ENCODE results near the gene MBD3L4.

The MBD3L4 gene

DNA sequence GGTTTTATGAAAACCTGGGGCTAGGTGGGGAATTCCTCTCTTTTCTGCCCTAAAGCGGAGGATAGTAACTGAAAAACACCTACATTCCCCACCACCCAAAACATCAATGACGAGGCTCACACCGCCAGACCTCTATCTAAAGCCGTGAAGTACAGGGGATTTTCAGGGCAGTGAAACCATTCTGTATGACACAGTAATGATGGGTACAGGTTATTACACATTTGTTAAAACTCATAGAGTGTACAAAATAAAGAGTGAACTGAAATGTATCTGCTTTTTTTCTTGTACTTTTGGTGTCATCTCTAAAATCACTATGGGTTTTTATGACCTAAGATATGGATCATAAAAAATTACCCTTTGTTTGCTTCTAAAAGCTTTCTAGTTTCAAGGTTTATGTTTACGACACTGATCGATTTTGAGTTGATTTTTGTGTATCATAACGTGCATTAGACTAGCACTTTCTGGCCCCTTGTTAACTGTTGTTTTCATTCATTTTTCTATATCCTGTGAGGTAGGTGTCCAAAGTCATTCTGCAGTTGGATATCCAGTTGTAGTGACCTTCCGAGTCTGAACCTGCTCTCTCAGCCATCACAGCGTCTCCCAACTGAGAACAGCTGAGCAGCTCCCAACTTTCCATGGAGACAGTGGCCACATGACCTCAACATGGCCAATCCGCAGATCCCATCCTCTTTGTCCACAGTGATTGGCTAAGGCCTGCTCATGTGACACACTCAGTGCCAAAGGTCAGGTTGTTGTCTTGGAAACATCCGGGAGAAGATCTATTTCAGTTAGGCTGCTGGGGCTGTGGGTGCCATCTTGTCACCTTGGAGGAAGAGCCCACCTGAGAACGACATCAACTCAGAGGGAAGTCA, 29.0 kb downstream of the MBD3L4 start:
- TF ChIP-seq, protein P1, sequence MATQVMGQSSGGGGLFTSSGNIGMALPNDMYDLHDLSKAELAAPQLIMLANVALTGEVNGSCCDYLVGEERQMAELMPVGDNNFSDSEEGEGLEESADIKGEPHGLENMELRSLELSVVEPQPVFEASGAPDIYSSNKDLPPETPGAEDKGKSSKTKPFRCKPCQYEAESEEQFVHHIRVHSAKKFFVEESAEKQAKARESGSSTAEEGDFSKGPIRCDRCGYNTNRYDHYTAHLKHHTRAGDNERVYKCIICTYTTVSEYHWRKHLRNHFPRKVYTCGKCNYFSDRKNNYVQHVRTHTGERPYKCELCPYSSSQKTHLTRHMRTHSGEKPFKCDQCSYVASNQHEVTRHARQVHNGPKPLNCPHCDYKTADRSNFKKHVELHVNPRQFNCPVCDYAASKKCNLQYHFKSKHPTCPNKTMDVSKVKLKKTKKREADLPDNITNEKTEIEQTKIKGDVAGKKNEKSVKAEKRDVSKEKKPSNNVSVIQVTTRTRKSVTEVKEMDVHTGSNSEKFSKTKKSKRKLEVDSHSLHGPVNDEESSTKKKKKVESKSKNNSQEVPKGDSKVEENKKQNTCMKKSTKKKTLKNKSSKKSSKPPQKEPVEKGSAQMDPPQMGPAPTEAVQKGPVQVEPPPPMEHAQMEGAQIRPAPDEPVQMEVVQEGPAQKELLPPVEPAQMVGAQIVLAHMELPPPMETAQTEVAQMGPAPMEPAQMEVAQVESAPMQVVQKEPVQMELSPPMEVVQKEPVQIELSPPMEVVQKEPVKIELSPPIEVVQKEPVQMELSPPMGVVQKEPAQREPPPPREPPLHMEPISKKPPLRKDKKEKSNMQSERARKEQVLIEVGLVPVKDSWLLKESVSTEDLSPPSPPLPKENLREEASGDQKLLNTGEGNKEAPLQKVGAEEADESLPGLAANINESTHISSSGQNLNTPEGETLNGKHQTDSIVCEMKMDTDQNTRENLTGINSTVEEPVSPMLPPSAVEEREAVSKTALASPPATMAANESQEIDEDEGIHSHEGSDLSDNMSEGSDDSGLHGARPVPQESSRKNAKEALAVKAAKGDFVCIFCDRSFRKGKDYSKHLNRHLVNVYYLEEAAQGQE (IDR thresholded peaks at IDR 0.05; ENCODE audit: insufficient read depth in 1 of 2, low read depth in 2 of 2, low read length in 2 of 2), result no peak
- TF ChIP-seq POLR2AphosphoS5 (IDR thresholded peaks at IDR 0.05; ENCODE audit: low read depth, low read length) (no peak), FOXP2 (optimal IDR thresholded peaks at IDR 0.05; ENCODE audit: borderline replicate concordance, extremely low read depth, extremely low read length, insufficient read depth) (no peak), SIN3A (IDR thresholded peaks at IDR 0.05; ENCODE audit: borderline replicate concordance, insufficient read depth, low read length) (no peak), TAF1 (IDR thresholded peaks at IDR 0.05; ENCODE audit: borderline replicate concordance, insufficient read depth, low read length) (no peak)

GRCh38 chr19:7007859-7008258, 32.1 kb downstream of the MBD3L4 start:
- no peak for TF ChIP-seq POLR2AphosphoS5 (IDR thresholded peaks at IDR 0.05; ENCODE audit: low read depth, low read length)
- TF ChIP-seq, protein P1 (IDR thresholded peaks at IDR 0.05; ENCODE audit: insufficient read depth in 1 of 2, low read depth in 2 of 2, low read length in 2 of 2), result no peak
- TF ChIP-seq TAF1 (IDR thresholded peaks at IDR 0.05; ENCODE audit: borderline replicate concordance, insufficient read depth, low read length), result no peak
- TF ChIP-seq SIN3A (IDR thresholded peaks at IDR 0.05; ENCODE audit: borderline replicate concordance, insufficient read depth, low read length), result no peak
- TF ChIP-seq FOXP2 (optimal IDR thresholded peaks at IDR 0.05; ENCODE audit: borderline replicate concordance, extremely low read depth, extremely low read length, insufficient read depth), result no peak

DNA sequence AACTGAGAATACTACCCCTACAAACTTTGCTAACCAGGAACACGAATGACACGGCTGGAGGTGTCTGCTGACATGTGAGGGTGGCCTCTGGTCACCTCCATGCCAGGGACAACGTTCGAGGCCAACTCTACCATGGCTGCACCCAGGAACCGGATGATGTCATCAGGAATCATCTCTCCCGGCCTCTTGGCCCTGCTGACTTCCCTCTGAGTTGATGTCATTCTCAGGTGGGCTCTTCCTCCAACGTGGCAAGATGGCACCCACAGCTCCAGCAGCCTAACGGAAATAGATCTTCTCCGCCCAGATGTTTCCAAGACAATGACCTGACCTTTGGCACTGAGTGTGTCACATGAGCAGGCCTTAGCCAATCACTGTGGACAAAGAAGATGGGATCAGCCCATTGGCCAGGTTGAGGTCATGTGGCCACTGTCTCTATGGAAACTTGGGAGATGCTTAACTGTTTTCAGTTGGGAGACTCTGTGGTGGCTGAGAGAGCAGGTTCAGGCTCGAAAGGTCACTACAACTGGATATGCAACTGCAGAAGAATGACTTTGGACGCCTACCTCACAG, 33.8 kb downstream of the MBD3L4 start:
- no peak for TF ChIP-seq FOXP2 (optimal IDR thresholded peaks at IDR 0.05; ENCODE audit: borderline replicate concordance, extremely low read depth, extremely low read length, insufficient read depth)
- TF ChIP-seq, protein P1 (IDR thresholded peaks at IDR 0.05; ENCODE audit: insufficient read depth in 1 of 2, low read depth in 2 of 2, low read length in 2 of 2), result no peak
- no peak for TF ChIP-seq POLR2AphosphoS5 (IDR thresholded peaks at IDR 0.05; ENCODE audit: low read depth, low read length)
- no peak for TF ChIP-seq TAF1 (IDR thresholded peaks at IDR 0.05; ENCODE audit: borderline replicate concordance, insufficient read depth, low read length)
- no peak for TF ChIP-seq SIN3A (IDR thresholded peaks at IDR 0.05; ENCODE audit: borderline replicate concordance, insufficient read depth, low read length)

DNA sequence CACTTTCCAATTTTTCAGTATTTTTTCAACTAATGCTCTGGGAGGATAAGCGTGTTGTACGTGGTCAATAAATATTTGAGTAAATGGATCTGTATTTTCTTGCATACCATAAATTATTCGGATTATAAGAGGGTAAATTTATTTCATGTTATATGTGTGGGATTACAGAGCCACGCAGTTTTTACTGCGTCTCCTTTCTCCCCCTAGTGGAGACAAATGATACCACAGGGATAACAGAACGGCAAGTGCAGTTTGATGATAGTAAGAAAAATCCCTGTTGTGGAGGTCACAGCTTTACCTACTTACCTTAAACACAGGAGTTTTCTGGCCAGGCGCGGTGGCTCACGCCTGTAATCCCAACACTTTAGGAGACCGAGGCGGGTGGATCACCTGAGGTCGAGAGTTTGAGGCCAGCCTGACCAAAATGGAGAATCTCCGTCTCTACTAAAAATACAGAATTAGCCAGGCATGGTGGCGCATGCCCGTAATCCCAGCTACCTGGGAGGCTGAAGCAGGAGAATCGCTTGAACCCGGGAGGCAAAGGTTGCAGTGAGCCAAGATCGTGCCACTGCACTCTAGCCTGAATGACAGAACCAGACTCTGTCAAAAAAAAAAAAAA, 35.6 kb downstream of the MBD3L4 start:
- TF ChIP-seq FOXP2 (optimal IDR thresholded peaks at IDR 0.05; ENCODE audit: borderline replicate concordance, extremely low read depth, extremely low read length, insufficient read depth) (no peak), SIN3A (IDR thresholded peaks at IDR 0.05; ENCODE audit: borderline replicate concordance, insufficient read depth, low read length) (no peak), POLR2AphosphoS5 (IDR thresholded peaks at IDR 0.05; ENCODE audit: low read depth, low read length) (no peak), TAF1 (IDR thresholded peaks at IDR 0.05; ENCODE audit: borderline replicate concordance, insufficient read depth, low read length) (no peak)
- TF ChIP-seq, protein P1 (IDR thresholded peaks at IDR 0.05; ENCODE audit: insufficient read depth in 1 of 2, low read depth in 2 of 2, low read length in 2 of 2), result no peak

Data from PFSK-1 (cell line).